Neuronal stem cell (in vitro differentiated cells): ENCODE results near the gene TECTB.
A peak's percentile ranks its signal among the peaks of the same experiment; 100 is the strongest.

Source experiments
- DNase-seq: peaks from one replicate; pipeline ENCODE4 v3.0.0-alpha.2; 2013; ENCODE audit warnings: low spot score
- H2AFZ ChIP-seq: one replicate; pipeline ENCODE4 v1.6.1; 2013; ENCODE audit warnings: mild to moderate bottlenecking, low read length, inconsistent platforms
- H2AK5ac ChIP-seq: 2 replicates; pipeline ENCODE4 v1.6.1; 2013; ENCODE audit warnings: low read depth, mild to moderate bottlenecking, inconsistent platforms, low read length, moderate library complexity, mixed read lengths
- H2BK120ac ChIP-seq: 2 replicates; pipeline ENCODE4 v1.6.1; 2013; ENCODE audit warnings: low read depth, mild to moderate bottlenecking, inconsistent platforms, low read length, moderate library complexity, mixed read lengths
- H2BK12ac ChIP-seq: one replicate; pipeline ENCODE4 v1.6.1; 2013; ENCODE audit warnings: low read length, inconsistent platforms
- H2BK15ac ChIP-seq: 2 replicates; pipeline ENCODE4 v1.6.1; 2013; ENCODE audit warnings: mild to moderate bottlenecking, low read length, inconsistent platforms, mixed read lengths
- H2BK5ac ChIP-seq: one replicate; pipeline ENCODE4 v1.6.1; 2013; ENCODE audit warnings: inconsistent platforms, mild to moderate bottlenecking, low read length, moderate library complexity
- H3K14ac ChIP-seq: one replicate; pipeline ENCODE4 v1.6.1; 2013; ENCODE audit warnings: low read length, inconsistent platforms
- H3K18ac ChIP-seq: 2 replicates; pipeline ENCODE4 v1.6.1; 2013; ENCODE audit warnings: low read length, inconsistent platforms
- H3K23ac ChIP-seq: 2 replicates; pipeline ENCODE4 v1.6.1; 2013; ENCODE audit warnings: low read depth, mild to moderate bottlenecking, mixed read lengths, low read length, inconsistent platforms; ENCODE audit not compliant: poor library complexity
- H3K27ac ChIP-seq: replicated peaks from 3 replicates; pipeline ENCODE4 v1.5.1; 2013; ENCODE audit warnings: low read length, inconsistent platforms
- H3K27me3 ChIP-seq, 3 experiments: 2 replicates each; pipeline ENCODE4 v1.6.1; 2013; ENCODE audit warnings: low read length in 3 of 3, mild to moderate bottlenecking in 2 of 3, inconsistent platforms in 1 of 3, low read depth in 1 of 3, mixed read lengths in 1 of 3, moderate library complexity in 1 of 3; ENCODE audit not compliant: control insufficient read depth in 3 of 3, insufficient read depth in 3 of 3
- H3K36me3 ChIP-seq, 2 donors: replicated peaks in 1 of 2; 2 replicates each; pipeline ENCODE4 v1.6.1; 2013; ENCODE audit warnings: low read length in 2 of 2; ENCODE audit not compliant: control insufficient read depth in 2 of 2, insufficient read depth in 2 of 2
- H3K4ac ChIP-seq: 2 replicates; pipeline ENCODE4 v1.6.1; 2013; ENCODE audit warnings: inconsistent platforms, mild to moderate bottlenecking, low read length, moderate library complexity
- H3K4me1 ChIP-seq, 2 donors: 1 replicate in 1 of 2; 2 replicates in 1 of 2; pipeline ENCODE4 v1.6.1; 2013; ENCODE audit warnings: low read length in 2 of 2, low read depth in 1 of 2; ENCODE audit not compliant: control insufficient read depth in 2 of 2, insufficient read depth in 1 of 2
- H3K4me2 ChIP-seq: one replicate; pipeline ENCODE4 v1.6.1; 2013; ENCODE audit warnings: mild to moderate bottlenecking, low read length, inconsistent platforms; ENCODE audit not compliant: insufficient read depth, poor library complexity, severe bottlenecking
- H3K4me3 ChIP-seq, 2 donors: 2 replicates each; pipeline ENCODE4 v1.5.1; 2013; ENCODE audit warnings: low read length in 2 of 2, mild to moderate bottlenecking in 2 of 2, inconsistent platforms in 1 of 2, moderate library complexity in 1 of 2
- H3K79me1 ChIP-seq: one replicate; pipeline ENCODE4 v1.6.1; 2013; ENCODE audit warnings: low read depth, mild to moderate bottlenecking, inconsistent platforms, low read length, moderate library complexity
- H3K9ac ChIP-seq: one replicate; pipeline ENCODE4 v1.6.1; 2013; ENCODE audit warnings: mild to moderate bottlenecking, low read depth, low read length, inconsistent platforms; ENCODE audit not compliant: poor library complexity
- H3K9me3 ChIP-seq, 2 donors: replicated peaks in 1 of 2; 2 replicates each; pipeline versions ENCODE3 to v1.6.1; 2013; ENCODE audit warnings: low read length in 2 of 2, mild to moderate bottlenecking in 2 of 2, inconsistent platforms in 1 of 2, low read depth in 1 of 2, mixed read lengths in 1 of 2, moderate library complexity in 1 of 2; ENCODE audit not compliant: control insufficient read depth in 2 of 2, insufficient read depth in 1 of 2
- H4K8ac ChIP-seq: one replicate; pipeline ENCODE4 v1.6.1; 2013; ENCODE audit warnings: low read depth, mild to moderate bottlenecking, inconsistent platforms, low read length, moderate library complexity
- H4K91ac ChIP-seq: one replicate; pipeline ENCODE4 v1.6.1; 2013; ENCODE audit warnings: low read length, low read depth, mild to moderate bottlenecking, inconsistent platforms; ENCODE audit not compliant: poor library complexity
- whole genome bisulfite sequencing, 2 donors: extraction: QIAGEN DNeasy Blood & Tissue Kit; methylation state at CpG; one replicate each; pipeline ENCODE4 v1.1.7; 2013; ENCODE audit warnings: missing lambda C conversion rate in 2 of 2, mixed read lengths in 1 of 2; ENCODE audit not compliant: insufficient read length in 2 of 2, insufficient replicate concordance in 1 of 2; ENCODE audit errors: extremely low coverage in 2 of 2; 5-methylcytosine and 5-hydroxymethylcytosine counted together

The TECTB gene

DNA sequence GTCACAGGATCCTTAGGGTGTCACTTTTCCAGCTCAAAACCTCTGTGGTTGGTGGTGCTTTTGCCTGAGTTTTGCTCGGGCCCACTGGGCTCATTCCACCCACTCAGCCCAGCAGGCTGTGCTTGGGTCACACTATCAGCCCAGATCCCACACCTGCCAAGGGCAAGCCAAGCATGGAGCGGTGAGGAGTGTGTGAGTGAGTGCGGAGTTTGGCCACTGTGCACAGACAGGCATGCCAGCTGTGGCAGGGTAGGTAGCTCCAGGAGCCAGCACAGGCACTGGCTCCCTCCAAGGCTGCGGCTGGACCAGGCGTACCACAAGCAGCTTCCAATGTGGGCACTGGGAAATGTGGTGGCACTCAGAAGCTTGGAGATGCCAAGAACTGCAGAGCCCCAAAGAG lies 43.9 kb upstream of the TECTB start:
- H3K4ac ChIP-seq = no peak overlapping the region
- no peaks in the 10 kb centered on the region for H3K27me3 ChIP-seq
- no peak overlapping the region for H4K8ac ChIP-seq
- peaks cover 0 to 3% of the 10 kb centered on the region in 2 donors for H3K9me3 ChIP-seq
- no peak for DNase-seq
- H3K18ac ChIP-seq = no peak overlapping the region
- no peak overlapping the region for H2BK15ac ChIP-seq
- no peaks in the 10 kb centered on the region for H3K4me1 ChIP-seq
- H3K79me1 ChIP-seq = no peaks in the 10 kb centered on the region
- H2AFZ ChIP-seq = no peak overlapping the region
- no peak overlapping the region for H2BK5ac ChIP-seq
- no peak overlapping the region for H2BK12ac ChIP-seq
- H3K23ac ChIP-seq = no peak overlapping the region
- WGBS, 2 donors = no CpG with 5 or more reads among the region's 5 CpGs
- H3K4me3 ChIP-seq = peak overlapping the region in 1 of 2 donors; percentile 19
- H3K36me3 ChIP-seq = no peaks in the 10 kb centered on the region
- H2AK5ac ChIP-seq = no peak overlapping the region
- no peak overlapping the region for H2BK120ac ChIP-seq
- no peak overlapping the region for H3K4me2 ChIP-seq
- H3K9ac ChIP-seq = no peak overlapping the region
- H3K14ac ChIP-seq = no peak overlapping the region
- no peak overlapping the region for H3K27ac ChIP-seq
- H4K91ac ChIP-seq = no peak overlapping the region

DNA sequence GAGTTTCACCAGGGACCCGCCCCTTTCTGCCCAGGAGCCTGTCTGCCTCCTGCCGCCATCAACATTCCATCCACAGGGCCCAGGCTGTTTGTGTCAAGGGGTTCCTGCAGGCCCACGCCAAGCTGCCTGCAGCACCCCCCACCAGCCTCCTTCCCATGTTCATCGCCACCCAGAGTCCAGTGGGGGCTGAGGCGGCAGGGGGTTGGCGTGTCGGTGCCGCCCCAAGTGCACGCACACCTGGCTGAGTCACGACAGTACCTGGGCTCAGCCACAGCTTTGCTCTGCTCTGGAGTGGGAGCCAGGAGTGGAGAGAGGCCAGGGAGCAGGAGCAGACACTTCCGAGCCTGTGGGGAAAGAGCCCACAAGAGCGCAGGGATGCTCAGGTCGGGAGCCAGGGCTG lies 42.8 kb upstream of the TECTB start:
- no peak overlapping the region for H3K4ac ChIP-seq
- H2BK15ac ChIP-seq = no peak overlapping the region
- H3K4me3 ChIP-seq = peak overlapping the region in 1 of 2 donors; percentile 54
- H3K18ac ChIP-seq = peak overlapping the region; percentile 52
- H3K79me1 ChIP-seq = no peaks in the 10 kb centered on the region
- no peaks in the 10 kb centered on the region for H3K4me1 ChIP-seq
- H3K23ac ChIP-seq = no peak overlapping the region
- H2BK12ac ChIP-seq = no peak overlapping the region
- H4K8ac ChIP-seq = no peak overlapping the region
- H2AK5ac ChIP-seq = peak overlapping the region; percentile 29
- H3K9me3 ChIP-seq = peaks cover 0 to 3% of the 10 kb centered on the region in 2 donors
- no peak overlapping the region for H2BK120ac ChIP-seq
- H4K91ac ChIP-seq = no peak overlapping the region
- DNase-seq = no peak
- H3K27ac ChIP-seq = no peak overlapping the region
- no peaks in the 10 kb centered on the region for H3K27me3 ChIP-seq
- no peak overlapping the region for H3K9ac ChIP-seq
- no CpG with 5 or more reads among the region's 13 CpGs for WGBS, 2 donors
- H2AFZ ChIP-seq = no peak overlapping the region
- H3K14ac ChIP-seq = peak overlapping the region; percentile 51
- H3K36me3 ChIP-seq = no peaks in the 10 kb centered on the region
- no peak overlapping the region for H3K4me2 ChIP-seq
- H2BK5ac ChIP-seq = peak overlapping the region; percentile 79

DNA sequence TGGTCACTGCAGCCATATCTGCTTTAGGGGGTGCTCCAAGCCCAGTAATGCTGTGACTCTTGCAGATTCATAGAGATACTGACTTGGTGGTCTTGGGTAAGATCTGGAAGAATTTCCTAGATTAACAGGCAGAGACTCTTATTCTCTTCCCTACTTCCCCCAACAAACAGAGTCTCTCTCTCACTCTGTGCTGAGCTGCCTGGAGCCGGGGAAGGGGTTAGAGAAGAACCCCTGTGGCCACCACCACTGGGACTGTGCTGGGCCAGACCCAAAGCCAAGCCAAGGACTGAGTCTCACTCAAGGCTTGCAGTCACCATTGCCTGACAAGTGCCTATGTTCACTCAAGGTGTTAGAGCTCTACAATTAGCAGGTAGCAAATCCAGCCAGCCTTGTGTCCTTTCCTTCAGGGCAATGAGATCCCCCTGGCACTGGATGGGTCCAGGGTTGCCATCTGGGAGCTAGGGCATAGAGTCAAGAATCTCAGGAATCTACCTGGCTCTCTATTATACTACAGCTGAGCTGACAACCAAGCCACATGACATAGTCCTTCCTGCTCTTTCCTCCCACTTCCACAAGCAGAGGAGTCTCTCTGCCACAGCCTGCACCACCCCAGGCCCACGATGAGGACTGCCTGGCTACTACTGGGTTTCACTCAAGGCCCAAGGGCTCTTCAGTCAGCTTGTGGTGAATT lies 41.4 kb upstream of the TECTB start:
- H3K14ac ChIP-seq = no peak overlapping the region
- DNase-seq = no peak
- no peak overlapping the region for H3K23ac ChIP-seq
- no peaks in the 10 kb centered on the region for H3K4me1 ChIP-seq
- H3K79me1 ChIP-seq = no peaks in the 10 kb centered on the region
- no peak overlapping the region for H4K91ac ChIP-seq
- H3K9ac ChIP-seq = no peak overlapping the region
- no peak overlapping the region for H2BK15ac ChIP-seq
- WGBS, 2 donors = no CpG with 5 or more reads among the region's 2 CpGs
- peaks cover 0 to 3% of the 10 kb centered on the region in 2 donors for H3K9me3 ChIP-seq
- no peak overlapping the region for H2BK12ac ChIP-seq
- no peak overlapping the region for H2AK5ac ChIP-seq
- no peak overlapping the region for H4K8ac ChIP-seq
- no peaks in the 10 kb centered on the region for H3K27me3 ChIP-seq
- no peak overlapping the region for H3K27ac ChIP-seq
- H2BK120ac ChIP-seq = no peak overlapping the region
- no peak overlapping the region for H3K4me3 ChIP-seq
- H3K4me2 ChIP-seq = no peak overlapping the region
- no peak overlapping the region for H3K18ac ChIP-seq
- no peak overlapping the region for H2BK5ac ChIP-seq
- H2AFZ ChIP-seq = no peak overlapping the region
- no peak overlapping the region for H3K4ac ChIP-seq
- H3K36me3 ChIP-seq = no peaks in the 10 kb centered on the region

DNA sequence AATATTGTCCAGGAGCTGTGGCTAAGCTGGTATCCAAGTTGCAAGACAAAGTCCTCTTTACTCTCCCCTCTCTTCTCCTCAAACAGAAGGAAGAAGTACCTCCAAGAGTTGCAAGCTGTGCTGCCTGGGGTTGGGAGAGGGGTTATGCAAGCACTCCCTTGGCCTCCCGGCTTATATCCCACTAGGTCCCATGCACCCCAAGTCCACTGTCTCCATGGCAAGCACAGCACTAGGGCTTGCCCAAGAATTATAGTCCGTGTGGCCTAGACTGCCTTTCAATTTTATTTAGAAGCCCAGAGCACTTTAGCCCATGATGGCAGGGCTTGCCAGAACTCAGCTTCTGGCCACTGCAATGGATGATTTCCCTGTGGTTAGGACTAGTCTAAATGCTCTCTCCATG lies 40.4 kb upstream of the TECTB start:
- Histone ChIP-seq H2BK12ac (no peak overlapping the region), H3K23ac (no peak overlapping the region), H4K8ac (no peak overlapping the region), H2BK120ac (no peak overlapping the region), H3K4me2 (no peak overlapping the region), H2BK15ac (no peak overlapping the region), H3K4me1 (no peaks in the 10 kb centered on the region), H2AFZ (no peak overlapping the region), H3K36me3 (no peaks in the 10 kb centered on the region), H3K4me3 (no peak overlapping the region), H2AK5ac (no peak overlapping the region), H2BK5ac (no peak overlapping the region), H3K27ac (no peak overlapping the region), H3K18ac (no peak overlapping the region), H3K79me1 (no peaks in the 10 kb centered on the region), H3K9ac (no peak overlapping the region), H3K27me3 (no peaks in the 10 kb centered on the region), H3K4ac (no peak overlapping the region), H3K14ac (no peak overlapping the region), H3K9me3 (peaks cover 0 to 3% of the 10 kb centered on the region in 2 donors), H4K91ac (no peak overlapping the region)
- no peak for DNase-seq
- no CpG with 5 or more reads among the region's 2 CpGs for WGBS, 2 donors
